GM10847 (cell line): ENCODE data around the gene SVIL.

ENCODE experiments used
- POLR2A ChIP-seq: IDR thresholded peaks from 2 replicates; pipeline ENCODE4 v1.6.1; 2011; ENCODE audit not compliant: insufficient read length; ENCODE audit errors: extremely low read depth

Gene SVIL

GRCh38 chr10:29603223-29603896 is 31.4 kb downstream of the SVIL start:
- TF ChIP-seq POLR2A = no peak

DNA sequence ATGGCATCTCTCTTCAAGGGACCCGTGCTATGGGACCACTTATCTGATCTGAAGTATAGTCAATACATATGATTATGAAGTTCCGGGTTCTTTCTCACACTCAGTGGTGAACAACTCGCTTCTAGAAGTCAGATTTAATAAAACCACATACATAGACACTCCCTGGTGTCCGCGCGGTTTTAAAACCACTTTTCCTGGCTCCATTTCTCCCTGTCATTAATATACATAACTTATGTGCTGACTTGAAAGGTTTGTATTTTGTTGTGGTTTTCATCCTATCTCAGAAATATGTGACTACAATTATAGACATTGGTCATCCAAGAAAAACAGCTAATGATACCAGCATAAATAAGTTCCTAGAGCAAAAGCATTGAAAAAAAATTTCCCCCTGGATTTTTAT is 34.0 kb downstream of the SVIL start:
- TF ChIP-seq POLR2A = no peak

- no peak for TF ChIP-seq POLR2A
Measured at GRCh38 chr10:29600067-29600466, 34.7 kb downstream of the SVIL start.

- no peak for TF ChIP-seq POLR2A
Measured at GRCh38 chr10:29598851-29599311, 35.9 kb downstream of the SVIL start.

DNA sequence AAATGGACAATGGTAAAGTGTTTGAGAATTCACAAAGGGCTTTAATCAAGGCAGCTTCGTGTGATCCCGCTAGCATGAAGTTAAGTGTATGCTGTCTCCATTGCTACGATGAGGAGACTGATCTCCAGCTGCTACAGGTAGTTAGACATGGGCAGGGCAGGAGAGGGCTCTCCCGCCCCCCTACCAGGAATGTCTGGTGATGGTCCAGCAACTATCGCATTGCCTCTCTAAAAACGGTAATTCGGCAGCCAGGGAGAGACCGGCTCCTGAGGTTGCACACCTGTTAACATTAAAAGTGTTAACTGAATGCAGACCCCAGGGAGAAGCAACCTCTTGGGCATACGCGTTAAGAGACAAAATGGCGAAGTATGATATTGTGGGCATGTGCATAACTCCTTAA is 37.9 kb downstream of the SVIL start:
- no peak for TF ChIP-seq POLR2A

GRCh38 chr10:29596356-29596755 is 38.4 kb downstream of the SVIL start:
- no peak for TF ChIP-seq POLR2A

GRCh38 chr10:29595636-29596225 is 39.0 kb downstream of the SVIL start:
- TF ChIP-seq POLR2A = no peak

DNA sequence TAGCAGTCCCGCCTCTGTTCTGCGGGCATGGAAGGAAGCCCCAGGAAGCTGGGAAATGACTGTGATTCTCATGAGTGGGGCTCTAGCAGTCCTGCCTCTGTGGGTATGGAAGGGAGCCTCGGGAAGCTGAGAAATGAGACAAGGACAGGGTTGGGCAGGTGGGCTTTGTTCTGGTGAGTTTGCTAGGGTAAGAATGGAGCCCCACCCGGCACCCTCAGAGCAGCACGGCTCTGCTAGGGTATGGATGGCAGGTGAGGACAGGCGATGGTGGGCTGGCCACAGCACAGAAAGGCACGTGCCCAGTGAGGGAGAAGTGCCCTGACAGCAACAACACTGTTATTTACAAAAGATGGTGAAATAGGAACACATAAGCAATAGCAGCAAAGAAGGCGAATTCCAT is 39.6 kb downstream of the SVIL start:
- no peak for TF ChIP-seq POLR2A

DNA sequence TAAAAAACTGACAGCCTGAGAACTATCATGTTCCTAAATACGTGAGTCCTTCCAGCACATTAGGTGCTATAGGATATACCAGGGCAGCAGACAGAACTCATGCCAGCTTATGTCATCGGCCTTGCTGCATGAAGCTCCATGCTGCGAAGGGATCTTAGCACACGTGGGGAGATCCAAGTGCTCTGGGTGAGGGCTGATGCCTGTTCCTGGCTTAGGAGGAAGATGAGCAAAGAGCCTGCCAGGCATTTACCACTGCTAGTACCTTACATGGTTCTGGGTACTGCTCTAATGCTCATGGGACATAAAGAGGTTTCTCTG is 43.2 kb downstream of the SVIL start:
- TF ChIP-seq POLR2A = no peak

GRCh38 chr10:29590915-29591650 is 43.7 kb downstream of the SVIL start:
- TF ChIP-seq POLR2A = no peak

DNA sequence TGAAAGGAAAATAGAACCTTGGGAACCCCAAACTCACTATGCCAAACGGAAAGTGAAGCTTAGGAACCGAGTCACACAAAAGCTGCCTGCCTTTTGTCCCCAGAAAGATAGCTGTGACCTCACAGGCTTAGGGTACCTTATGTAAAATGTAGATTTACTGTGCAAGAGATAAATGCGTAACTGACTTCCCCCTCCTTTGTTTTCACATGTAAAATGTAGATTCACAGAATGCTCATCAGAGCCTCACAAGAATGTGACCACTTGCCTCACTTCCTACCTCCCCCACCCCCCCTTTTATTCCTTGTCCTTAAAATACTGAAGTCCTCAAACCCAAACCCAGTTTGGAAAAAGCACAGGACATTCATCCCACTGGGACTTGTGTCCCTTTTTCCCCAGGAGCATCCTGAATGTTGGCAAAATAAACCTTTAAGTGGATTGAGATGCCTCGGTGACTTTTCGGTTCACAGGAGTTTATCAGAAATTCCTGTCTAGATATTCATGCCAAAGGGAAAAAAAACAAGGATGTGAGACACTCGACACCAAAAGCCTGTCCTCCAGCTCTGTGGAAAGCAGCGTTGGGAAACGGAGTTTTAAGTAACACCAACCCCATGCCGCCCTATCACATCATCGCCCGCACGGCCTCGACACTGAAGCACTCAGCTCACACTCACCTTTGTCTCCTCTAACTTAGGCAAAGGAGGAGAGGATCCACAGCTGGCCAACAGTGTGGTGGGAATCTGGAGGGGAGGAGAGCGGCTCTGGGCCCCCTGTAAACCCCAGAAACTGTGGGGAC is 45.9 kb downstream of the SVIL start:
- no peak for TF ChIP-seq POLR2A

DNA sequence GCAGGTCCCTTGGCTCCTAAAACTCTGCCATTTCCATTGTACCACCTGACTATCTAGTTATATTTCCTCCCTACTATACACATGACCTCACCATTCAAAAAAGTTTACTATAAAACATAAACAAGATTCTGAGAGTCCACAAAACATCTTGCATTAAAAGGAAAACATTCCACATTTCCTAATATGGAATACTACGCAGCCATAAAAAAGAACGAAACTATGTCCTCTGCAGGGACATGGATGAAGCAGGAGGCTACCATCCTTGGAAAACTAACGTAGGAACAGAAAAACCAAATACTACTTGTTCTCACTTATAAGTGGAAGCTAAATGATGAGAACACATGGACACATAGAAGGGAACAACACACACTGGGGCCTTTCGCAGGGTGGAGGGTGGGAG is 48.3 kb downstream of the SVIL start:
- no peak for TF ChIP-seq POLR2A

- no peak for TF ChIP-seq POLR2A
Measured at GRCh38 chr10:29585488-29585976, 49.2 kb downstream of the SVIL start.

DNA sequence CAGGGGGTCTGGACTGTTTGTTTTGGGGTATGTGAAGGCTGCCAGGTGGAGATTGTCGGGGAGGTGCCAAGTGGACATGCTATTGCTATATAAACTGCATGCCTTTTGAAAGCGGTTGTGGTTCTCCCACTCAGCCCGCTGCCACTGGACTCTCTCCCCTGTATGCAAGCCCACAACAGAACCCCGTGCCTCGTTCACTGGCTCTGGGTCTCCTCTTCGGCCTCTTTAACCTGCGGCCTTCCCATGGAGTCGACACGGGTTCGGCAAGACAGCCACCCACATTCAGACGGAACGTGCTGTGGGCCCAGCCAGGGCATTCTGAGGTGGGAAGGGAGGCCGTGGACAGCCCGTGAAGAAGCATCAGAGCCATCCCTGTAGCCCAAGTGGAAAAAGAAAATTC is 50.3 kb downstream of the SVIL start:
- no peak for TF ChIP-seq POLR2A

GRCh38 chr10:29583674-29584073 is 51.1 kb downstream of the SVIL start:
- no peak for TF ChIP-seq POLR2A

GRCh38 chr10:29579455-29579970 is 55.3 kb downstream of the SVIL start:
- TF ChIP-seq POLR2A = no peak

DNA sequence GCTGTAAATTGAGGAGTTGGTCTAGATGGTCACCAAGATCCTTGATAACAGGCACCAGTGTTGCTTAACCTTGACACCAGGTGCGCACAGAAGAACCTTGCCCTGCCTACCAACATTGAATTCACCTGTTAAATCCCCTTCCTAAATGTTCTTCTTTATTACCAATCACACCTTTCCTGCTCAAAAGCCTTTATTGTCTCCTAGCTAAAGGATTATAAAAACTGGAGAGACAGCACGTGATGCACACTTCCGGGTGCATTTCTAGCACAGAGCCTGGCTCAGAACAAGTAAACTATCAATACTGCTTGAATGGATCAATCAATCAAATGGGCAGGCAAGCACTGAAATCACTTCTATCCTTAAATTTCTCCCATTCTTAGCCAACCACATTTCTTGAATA is 56.3 kb downstream of the SVIL start:
- TF ChIP-seq POLR2A = no peak
